Stimulated activated CD4-positive, alpha-beta T cell treated with anti-CD3 and anti-CD28 coated beads, Interleukin-1b, Interleukin-23, amount 100 ng/mL, for 48 hours (primary cell): Measurements from ENCODE around the gene ABCC3.

Source experiments
- DNase-seq: peaks from one replicate; pipeline ENCODE4 v3.0.0-alpha.2; 2020

ABCC3 gene, protein sequence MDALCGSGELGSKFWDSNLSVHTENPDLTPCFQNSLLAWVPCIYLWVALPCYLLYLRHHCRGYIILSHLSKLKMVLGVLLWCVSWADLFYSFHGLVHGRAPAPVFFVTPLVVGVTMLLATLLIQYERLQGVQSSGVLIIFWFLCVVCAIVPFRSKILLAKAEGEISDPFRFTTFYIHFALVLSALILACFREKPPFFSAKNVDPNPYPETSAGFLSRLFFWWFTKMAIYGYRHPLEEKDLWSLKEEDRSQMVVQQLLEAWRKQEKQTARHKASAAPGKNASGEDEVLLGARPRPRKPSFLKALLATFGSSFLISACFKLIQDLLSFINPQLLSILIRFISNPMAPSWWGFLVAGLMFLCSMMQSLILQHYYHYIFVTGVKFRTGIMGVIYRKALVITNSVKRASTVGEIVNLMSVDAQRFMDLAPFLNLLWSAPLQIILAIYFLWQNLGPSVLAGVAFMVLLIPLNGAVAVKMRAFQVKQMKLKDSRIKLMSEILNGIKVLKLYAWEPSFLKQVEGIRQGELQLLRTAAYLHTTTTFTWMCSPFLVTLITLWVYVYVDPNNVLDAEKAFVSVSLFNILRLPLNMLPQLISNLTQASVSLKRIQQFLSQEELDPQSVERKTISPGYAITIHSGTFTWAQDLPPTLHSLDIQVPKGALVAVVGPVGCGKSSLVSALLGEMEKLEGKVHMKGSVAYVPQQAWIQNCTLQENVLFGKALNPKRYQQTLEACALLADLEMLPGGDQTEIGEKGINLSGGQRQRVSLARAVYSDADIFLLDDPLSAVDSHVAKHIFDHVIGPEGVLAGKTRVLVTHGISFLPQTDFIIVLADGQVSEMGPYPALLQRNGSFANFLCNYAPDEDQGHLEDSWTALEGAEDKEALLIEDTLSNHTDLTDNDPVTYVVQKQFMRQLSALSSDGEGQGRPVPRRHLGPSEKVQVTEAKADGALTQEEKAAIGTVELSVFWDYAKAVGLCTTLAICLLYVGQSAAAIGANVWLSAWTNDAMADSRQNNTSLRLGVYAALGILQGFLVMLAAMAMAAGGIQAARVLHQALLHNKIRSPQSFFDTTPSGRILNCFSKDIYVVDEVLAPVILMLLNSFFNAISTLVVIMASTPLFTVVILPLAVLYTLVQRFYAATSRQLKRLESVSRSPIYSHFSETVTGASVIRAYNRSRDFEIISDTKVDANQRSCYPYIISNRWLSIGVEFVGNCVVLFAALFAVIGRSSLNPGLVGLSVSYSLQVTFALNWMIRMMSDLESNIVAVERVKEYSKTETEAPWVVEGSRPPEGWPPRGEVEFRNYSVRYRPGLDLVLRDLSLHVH (N-terminal part only)

DNA sequence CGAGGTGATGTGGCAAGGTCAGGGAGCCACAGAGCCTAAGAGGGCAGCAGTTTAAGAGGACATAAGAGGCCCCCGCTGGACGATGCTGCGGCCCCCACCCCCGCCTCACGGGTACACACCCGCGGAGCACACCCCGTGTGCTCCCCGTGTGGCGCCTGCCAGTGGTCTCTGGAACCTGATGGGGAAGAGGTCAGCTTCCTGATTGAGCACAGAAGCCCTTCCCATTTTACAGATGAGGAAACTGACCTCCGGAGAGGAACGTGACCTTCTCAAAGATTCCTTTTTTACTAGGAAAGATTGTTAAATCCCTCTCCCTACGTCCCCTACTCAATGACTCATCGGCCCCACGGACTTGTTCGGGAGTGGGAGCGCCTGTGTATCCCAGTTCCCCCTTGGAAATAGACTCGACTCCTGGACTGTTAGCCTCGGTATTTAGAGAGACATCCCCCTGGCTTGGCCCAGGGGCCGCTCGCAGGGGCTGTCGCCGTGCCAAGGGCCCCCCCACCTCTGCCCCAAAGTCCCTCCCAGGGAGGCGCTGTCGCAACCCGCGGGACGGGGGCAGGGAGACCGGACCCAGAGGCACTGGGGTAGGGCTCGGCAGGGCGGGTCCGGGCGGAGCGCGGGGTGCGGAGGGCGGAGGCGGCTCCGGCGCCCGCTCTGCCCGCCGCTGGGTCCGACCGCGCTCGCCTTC is at the start of gene ABCC3:
Gene ABCC3 (plus strand): TSS at position 658 of the 691 bp plus-strand sequence. CDS start 56 bp downstream, outside the sequence.
- no peak for DNase-seq

DNA sequence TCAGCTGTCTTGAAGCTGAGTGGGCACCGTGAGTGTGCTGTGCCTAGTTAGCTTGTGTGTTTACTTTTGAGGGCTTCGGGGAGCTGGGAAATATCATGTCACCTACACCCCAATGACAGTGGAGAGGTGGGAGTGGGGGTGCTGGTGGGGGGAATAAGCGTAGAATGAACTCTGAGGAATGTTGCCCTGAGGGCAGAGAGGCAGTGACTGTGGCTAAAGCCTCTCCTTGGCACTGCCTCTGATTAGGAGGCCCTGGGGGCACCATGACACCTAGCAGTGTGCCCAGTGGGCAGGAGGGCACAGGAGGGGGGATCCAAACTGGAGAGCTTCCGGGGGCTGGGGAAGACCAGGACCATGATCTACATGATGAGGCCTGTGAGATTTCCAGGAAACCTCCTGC is 49.3 kb upstream of the ABCC3 start:
- DNase-seq = no peak

DNA sequence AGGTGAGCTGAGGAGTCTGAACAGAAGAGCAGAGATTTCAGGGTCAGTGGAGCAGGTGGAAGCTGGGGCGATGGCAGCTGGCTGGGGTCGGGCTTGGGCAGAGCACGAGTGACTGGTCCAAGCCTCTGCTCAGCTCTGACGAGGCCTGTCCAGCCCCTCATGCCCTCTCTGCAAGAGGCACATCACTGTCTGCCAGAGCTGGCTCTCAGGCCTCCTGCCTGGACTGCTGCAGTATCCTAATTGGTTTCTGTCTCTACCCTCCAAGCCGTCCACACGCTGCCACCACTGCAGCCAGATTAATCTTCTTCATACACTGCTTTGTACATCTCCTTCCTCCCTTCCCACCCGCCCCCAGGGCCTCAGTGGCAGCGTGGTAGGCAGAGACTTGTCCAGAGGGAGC is 48.8 kb upstream of the ABCC3 start:
- no peak for DNase-seq

DNA sequence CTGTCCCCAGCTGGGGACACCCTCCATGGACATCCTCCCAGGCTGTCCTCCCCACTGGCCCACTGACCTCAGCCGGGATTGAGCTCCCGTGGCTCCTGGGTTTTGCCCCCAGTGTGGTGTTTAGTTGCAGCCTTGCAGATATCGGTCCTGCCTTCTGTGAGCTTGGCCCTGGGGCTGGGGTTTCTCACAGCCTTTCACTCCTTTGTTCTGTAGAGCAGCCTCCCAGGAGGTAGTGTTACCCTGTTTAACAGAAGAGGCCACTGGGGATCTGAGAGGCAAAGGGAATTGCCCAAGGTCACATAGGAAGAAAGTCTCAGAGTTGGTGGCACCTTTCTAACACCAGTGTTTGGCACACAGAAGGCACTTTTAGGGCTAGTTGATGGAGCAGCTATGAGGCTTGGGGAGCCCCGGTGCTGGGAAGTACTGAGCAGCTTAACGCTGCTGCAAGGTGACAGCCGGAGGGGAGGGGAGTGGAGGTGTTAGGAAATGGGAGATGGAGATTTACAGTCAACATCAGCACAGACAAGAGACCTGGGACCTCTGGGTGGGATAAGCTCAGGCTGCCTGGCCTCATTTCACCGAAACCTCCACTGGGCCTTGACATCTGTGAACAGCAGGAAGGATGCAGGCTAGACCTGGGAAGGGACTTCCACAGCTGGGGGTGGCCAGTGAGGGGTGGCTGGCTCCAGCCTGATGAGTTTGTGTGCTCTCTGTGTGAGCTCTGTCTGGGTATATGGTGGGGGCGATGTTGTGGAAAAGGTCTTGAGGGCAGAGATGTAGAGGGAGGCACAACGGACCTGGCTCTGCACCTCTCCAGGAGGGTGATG is 48.0 kb upstream of the ABCC3 start:
- DNase-seq = no peak

DNA sequence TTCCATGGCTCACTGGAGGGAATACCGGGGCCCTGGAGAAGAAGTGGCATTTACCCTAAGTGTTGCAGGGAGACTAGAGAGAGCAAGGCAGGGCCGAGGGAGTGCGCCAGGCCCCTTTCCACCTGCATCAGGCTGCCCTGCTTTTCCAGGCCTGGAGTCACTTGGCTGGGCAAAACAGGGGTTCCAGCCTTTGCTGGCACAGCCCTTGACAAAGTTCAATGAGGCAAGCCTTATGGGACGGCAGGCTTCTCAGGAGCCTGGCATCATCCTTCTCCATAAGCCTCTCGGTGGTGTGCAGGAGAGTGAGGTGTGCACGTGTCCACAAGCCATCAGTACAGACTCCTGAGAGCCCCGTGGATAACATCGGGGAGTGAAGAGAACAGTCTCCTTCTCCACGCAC is 47.1 kb upstream of the ABCC3 start:
- no peak for DNase-seq

DNA sequence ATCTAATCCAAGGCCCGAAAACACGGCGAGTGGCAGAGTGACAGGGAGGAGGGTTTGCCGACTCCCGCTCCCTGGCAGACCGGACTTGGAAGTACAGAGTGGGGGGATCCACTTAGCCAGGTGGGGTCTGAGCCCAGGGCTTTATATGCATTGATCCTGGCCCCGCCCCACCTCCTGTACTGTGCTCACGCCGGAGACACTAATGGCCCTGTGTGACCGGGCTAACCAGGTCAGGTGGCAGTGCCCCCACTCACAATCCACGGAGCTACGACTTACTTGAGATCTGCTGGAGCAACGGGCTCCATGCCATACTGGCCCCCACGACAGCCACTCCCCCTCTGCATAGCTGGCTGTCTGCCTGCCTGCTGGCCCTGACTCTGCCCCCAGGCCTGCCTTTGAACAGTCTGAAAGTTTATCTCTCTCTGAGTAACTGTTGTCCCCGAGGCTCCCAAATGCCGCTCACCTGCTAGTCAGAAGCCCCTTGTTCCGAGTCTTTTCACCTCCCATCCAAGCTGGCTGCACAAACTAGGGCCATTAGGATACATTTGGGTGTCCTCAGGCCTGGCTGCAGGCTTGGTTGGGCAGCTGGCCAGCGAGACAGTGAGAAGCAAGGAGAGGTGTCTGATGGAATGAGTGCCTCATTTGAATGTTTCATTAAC is 46.2 kb upstream of the ABCC3 start:
- no peak for DNase-seq

DNA sequence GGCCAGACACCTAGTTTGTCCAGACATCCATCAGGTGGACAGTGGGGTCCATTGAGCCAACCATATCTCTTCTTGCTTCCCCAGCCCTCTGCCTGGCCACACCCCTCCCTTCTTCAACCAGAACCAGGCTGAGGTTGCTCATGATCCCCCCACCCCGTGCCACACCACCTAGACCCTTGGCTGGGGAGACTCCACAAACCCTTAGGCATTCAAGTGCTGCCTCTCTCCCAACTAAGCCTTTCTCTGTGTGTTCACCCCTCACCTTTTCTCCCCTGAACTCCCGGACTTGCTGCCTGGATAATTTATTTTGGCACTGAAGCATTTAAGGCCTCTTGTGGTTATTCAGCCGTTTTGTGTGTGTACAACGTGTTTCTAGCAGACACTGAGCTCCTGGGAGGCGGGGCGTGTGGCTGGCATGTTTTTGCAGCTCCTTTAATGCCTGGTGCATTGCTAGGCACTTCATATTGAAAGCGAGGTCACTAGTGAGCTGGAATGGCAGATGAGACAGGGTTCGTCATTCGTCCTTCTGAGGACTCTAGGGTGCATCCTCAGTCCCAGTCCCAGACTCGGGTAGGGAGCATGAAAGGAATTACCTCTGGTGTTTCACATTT is 45.5 kb upstream of the ABCC3 start:
- no peak for DNase-seq

DNA sequence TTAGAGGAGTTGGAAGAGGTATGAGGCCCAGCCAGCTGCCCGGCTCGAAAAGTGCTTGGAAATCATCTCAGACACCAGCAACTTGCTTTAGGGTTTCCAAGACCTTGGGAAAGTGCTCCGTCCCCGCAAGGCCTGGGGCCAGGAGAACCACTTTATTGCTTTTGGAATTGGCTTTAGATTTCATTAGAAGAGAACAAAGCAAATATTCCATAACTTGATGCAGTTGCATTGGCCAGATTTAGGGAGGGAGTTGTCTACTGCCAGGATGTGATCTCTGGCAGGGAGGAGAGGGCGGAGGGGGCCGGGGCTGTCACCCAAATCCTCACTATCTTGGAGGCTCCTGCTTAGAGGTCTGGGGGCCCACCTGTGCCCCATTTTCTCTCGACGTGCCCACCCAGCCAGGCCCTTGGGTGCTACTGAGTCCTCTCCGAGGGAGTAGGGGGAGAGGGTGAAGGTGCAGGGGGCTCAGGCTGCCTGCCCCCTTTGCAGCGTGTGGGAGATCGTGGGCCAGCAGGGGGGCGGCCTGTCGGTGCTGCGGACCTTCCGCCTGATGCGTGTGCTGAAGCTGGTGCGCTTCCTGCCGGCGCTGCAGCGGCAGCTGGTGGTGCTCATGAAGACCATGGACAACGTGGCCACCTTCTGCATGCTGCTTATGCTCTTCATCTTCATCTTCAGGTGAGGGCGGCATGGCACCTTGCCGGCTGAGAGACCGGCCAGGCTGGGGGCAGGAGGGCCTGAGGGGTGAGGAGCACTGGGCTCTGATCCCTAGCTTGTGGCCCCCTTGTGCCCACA is 43.5 kb upstream of the ABCC3 start:
- DNase-seq = no peak

DNA sequence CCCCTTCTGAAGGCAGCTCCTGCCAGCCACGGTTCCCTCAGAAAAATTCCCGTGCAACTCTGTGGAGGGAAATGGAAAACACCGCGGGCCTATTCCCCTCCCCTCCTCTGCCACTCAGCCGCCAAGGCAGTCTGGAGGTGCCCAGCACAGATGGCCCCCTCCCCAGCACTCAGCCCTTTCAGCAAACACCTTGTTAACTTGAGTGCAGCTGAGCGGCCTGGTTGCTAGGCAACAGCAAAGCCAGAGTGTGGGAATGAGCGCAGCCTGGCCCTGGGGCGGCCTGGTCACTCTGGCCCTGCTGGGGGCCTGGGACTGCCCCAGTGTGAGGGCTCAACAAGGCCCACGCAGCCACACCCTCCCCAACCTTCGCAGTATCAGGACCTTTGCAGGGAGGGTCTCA is 41.4 kb upstream of the ABCC3 start:
- DNase-seq = no peak

DNA sequence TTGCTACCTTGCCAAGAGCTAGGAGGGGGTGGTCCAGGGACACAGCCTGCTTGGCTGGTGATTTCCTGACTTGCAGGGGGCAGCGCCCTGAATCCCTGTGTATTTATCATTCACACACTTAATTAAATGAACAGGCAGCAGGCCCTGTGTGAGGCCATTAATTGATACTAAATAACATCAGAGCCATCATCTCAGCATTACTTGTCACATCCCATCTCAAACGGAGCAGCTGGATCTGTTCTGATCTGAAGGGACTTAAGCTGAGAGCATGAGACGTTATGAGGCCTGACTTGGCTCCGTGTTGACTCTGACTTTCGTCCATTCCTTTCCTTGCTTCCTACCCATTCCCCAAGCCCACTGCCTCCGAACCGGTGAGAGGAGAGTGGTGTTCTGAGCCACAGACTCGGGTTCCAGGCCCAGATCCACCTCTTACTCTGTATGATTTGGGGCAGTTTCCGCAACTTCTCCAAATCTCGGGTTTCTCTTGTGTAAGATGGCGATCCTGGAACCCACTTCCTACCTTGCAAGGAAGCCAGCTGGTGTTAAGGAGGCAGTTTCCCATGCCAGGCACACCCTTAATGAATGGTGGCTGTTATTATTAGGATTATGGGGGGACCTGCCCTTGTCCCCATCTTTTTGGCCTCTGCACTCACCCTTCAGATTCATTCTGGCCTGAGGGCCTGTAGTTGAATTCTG is 40.4 kb upstream of the ABCC3 start:
- no peak for DNase-seq

DNA sequence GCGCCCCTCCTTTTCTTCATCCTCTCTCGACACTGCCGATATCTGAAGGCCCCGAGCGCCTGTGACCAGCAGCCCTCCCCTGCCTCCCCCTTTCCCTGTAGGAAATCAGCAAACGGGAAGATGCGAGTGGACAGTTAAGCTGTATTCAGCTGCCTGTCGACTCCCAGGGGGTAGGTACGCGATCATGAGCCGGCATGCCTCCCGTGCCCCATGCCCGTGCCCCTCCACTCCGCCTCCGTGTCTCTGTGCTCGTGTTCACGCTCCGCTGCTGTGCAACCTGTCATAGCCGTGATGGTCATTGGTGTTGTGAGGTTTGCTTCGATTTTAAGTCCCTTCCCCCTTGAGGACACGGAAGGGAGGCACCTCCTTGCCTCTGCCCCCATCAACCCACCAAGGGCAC is 39.8 kb upstream of the ABCC3 start:
- DNase-seq = no peak

DNA sequence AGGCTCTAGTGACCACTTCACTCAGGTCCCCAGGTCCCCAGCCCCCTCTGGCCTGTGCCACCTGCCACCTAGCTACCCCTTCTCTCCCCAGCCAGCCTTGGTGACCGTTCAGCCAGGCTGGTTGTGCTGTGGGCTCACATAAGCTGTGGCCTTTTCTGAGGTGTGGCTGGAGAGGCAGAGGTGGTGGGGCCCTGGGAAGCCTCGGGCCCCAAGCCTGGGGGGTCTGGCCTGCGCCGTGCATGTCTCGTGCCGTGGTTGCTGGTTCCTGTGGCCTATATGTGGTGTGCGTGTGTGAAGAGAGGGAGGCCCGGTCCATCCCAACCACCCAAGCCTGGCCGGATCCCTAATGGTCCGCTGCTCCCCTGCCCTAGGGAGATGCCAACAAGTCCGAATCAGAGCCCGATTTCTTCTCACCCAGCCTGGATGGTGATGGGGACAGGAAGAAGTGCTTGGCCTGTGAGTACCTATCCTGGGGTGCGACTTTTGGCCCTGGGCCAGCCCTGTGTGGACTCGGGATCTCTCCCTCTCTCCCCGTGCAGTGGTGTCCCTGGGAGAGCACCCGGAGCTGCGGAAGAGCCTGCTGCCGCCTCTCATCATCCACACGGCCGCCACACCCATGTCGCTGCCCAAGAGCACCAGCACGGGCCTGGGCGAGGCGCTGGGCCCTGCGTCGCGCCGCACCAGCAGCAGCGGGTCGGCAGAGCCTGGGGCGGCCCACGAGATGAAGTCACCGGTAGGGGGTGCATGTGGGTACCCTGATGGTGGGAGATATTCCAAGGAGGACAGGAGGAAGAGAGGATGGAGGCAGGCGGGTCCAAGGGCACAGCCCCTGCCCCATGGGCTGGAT is 38.3 kb upstream of the ABCC3 start:
- no peak for DNase-seq

DNA sequence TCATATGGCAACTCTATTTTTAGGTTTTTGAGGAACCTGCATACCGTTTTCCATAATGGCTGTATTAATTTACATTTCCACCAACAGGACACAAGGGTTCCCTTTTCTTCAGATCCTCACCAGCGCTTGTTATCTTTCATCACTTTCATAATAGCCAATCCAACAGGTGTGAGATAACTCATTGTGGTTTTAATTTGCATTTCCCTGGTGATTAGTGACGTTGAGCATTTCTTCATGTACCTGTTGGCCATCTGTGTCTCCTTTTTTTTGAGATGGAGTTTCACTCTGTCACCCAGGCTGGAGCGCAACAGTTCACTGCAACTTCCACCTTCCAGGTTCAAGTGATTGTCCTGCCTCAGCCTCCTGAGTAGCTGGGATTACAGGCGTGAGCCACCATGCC is 36.2 kb upstream of the ABCC3 start:
- DNase-seq = no peak

DNA sequence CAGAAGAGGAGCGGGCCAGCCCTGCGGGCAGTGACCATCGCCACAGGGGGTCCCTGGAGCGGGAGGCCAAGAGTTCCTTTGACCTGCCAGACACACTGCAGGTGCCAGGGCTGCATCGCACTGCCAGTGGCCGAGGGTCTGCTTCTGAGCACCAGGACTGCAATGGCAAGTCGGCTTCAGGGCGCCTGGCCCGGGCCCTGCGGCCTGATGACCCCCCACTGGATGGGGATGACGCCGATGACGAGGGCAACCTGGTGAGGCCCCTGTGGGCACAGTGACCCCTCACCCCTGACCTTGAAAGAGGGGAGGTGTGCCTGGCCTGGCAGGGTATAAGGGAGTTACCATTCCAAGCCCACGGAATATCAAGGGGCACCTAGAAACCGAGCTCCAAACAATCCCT is 35.1 kb upstream of the ABCC3 start:
- no peak for DNase-seq

DNA sequence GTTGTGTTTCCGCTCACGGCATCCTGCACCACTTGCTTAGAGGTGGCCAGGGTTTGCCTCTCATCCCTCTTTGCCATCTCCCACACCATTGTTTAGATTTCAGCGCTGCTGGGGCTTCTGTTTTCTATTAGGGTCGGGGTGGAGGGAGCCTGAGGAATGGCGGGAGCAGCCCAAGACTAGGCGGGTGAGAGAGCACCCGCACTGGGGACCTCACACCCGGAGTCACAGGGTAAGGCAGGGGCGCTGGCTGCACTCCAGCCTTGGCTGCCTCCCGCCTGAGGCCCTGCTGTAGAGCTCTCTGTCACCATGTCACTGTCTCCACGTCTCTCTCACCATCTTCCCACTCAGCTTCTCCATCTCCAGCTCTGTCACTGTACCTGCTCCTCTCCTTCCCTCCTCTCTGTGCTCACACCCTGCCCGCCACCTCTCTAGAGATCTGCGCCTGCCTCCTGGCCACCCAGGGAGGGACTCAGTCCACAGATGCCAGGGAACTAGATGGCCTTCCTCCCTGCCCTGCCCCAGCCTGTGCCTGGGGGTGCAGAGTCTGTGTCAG is 32.8 kb upstream of the ABCC3 start:
- DNase-seq = no peak

DNA sequence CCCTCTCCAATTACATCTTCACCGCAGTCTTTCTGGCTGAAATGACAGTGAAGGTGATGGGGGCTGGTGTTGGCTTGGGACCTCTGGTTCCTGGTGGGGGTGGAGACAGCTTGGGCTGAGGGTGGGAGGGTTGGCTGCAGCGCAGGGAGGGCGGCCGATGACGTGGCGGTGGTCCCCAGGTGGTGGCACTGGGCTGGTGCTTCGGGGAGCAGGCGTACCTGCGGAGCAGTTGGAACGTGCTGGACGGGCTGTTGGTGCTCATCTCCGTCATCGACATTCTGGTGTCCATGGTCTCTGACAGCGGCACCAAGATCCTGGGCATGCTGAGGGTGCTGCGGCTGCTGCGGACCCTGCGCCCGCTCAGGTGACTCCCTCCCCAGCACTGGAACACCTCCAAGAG is 31.8 kb upstream of the ABCC3 start:
- no peak for DNase-seq

DNA sequence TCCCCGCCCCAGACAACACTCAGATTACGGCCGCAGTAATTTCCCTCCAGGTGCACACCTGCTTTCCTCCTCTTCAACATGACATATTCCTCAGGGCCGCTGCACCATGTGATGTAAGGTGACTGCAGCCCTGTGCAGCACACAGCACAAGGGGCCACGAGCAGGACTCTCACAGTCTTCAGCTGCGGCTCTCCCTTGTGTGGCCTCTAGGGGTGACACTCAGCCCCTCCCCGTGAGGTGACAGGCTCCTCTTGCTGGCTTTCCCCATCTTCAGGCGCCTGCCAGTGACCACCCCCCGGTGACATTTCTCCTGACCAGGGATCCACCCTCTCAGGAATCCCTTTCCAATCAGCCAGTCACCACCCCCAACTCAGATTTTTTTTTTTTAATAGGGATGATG is 31.3 kb upstream of the ABCC3 start:
- DNase-seq = no peak

DNA sequence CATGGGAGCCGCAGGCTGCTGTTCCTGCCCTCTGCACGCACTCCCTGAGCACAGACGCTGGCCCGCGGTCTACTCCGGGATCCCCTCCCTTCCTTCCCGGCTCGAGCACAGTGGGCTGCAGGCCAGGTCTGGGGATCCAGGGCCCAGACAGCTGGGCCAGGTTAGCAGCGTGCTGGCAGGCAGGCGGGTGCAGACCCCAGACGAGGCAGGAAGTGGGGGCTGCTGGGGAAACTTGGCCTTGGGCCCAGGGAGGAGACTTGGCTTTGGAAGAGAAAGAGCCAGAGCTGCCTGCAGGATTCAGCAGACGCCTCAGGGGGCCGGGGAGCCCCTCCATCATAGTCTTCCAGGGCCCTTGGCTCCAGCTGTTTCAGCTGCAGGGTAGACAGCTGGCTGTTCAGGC is 30.2 kb upstream of the ABCC3 start:
- DNase-seq = no peak
